Measurements from ENCODE around the gene EPB41L5. TPM values are rescaled to one million over a fixed set of nuclear protein-coding genes. Genes with fewer than 3 reads are reported as not detected.

The EPB41L5 gene
- total and polyA plus RNA-seq, 4 donors: 19.7 to 88.4 (median 30.3) TPM

DNA sequence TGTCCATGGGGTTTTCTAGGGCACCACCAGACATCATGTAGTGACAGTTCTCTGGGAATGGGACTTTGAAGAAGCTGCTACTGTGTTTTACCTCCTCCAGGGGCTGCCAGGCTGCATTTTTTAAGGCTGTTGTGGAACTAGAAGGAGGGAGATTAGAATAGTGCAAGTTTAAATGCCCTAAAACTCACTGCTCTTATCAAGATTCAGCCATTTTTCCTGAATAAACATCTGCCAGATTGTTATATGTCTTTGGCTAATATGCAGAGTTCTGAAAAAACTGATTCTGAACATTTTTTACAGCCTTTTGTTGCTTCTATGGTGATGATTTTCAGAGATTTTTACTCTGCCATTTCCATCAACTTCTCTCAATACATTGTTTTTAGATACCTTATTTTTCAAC, 8.6 kb upstream of the EPB41L5 start:
- Histone ChIP-seq H3K4me1 (ENCODE audit: control insufficient read depth in 4 of 4, insufficient read depth in 4 of 4, low read length in 3 of 4) (no peaks in the 10 kb centered on the region), H3K27ac (ENCODE audit: low read depth in 1 of 2, low read length in 2 of 2) (no peak overlapping the region), H3K9me3 (ENCODE audit: control insufficient read depth in 4 of 4, low read length in 3 of 4) (no peaks in the 10 kb centered on the region), H3K4me3 (ENCODE audit: low read depth in 1 of 3, low read length in 3 of 3) (no peak overlapping the region), H3K36me3 (ENCODE audit: control insufficient read depth in 4 of 4, insufficient read depth in 3 of 4, low read depth in 1 of 4, low read length in 3 of 4) (no peaks in the 10 kb centered on the region), H3K27me3 (ENCODE audit: control insufficient read depth in 4 of 4, insufficient read depth in 4 of 4, low read length in 3 of 4) (no peaks in the 10 kb centered on the region), H3K9ac (ENCODE audit: low read depth in 1 of 2, low read length in 2 of 2) (no peak overlapping the region)
- no peak for TF ChIP-seq GABPA (IDR thresholded peaks at IDR 0.05 in 1 of 2, conservative IDR thresholded peaks at IDR 0.05 in 1 of 2)
- TF ChIP-seq RXRA (IDR thresholded peaks at IDR 0.05): no peak
- TF ChIP-seq, protein P1, sequence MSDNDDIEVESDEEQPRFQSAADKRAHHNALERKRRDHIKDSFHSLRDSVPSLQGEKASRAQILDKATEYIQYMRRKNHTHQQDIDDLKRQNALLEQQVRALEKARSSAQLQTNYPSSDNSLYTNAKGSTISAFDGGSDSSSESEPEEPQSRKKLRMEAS (IDR thresholded peaks at IDR 0.05): no peak
- no peak for TF ChIP-seq HNF4A (conservative IDR thresholded peaks at IDR 0.05)
- TF ChIP-seq YY1 (IDR thresholded peaks at IDR 0.05): no peak
- TF ChIP-seq, protein P2, sequence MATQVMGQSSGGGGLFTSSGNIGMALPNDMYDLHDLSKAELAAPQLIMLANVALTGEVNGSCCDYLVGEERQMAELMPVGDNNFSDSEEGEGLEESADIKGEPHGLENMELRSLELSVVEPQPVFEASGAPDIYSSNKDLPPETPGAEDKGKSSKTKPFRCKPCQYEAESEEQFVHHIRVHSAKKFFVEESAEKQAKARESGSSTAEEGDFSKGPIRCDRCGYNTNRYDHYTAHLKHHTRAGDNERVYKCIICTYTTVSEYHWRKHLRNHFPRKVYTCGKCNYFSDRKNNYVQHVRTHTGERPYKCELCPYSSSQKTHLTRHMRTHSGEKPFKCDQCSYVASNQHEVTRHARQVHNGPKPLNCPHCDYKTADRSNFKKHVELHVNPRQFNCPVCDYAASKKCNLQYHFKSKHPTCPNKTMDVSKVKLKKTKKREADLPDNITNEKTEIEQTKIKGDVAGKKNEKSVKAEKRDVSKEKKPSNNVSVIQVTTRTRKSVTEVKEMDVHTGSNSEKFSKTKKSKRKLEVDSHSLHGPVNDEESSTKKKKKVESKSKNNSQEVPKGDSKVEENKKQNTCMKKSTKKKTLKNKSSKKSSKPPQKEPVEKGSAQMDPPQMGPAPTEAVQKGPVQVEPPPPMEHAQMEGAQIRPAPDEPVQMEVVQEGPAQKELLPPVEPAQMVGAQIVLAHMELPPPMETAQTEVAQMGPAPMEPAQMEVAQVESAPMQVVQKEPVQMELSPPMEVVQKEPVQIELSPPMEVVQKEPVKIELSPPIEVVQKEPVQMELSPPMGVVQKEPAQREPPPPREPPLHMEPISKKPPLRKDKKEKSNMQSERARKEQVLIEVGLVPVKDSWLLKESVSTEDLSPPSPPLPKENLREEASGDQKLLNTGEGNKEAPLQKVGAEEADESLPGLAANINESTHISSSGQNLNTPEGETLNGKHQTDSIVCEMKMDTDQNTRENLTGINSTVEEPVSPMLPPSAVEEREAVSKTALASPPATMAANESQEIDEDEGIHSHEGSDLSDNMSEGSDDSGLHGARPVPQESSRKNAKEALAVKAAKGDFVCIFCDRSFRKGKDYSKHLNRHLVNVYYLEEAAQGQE (IDR thresholded peaks at IDR 0.05): no peak
- TF ChIP-seq, protein P3, sequence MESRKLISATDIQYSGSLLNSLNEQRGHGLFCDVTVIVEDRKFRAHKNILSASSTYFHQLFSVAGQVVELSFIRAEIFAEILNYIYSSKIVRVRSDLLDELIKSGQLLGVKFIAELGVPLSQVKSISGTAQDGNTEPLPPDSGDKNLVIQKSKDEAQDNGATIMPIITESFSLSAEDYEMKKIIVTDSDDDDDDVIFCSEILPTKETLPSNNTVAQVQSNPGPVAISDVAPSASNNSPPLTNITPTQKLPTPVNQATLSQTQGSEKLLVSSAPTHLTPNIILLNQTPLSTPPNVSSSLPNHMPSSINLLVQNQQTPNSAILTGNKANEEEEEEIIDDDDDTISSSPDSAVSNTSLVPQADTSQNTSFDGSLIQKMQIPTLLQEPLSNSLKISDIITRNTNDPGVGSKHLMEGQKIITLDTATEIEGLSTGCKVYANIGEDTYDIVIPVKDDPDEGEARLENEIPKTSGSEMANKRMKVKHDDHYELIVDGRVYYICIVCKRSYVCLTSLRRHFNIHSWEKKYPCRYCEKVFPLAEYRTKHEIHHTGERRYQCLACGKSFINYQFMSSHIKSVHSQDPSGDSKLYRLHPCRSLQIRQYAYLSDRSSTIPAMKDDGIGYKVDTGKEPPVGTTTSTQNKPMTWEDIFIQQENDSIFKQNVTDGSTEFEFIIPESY (IDR thresholded peaks at IDR 0.05): no peak
- no peak for TF ChIP-seq JUND (IDR thresholded peaks at IDR 0.05)
- TF ChIP-seq TAF1 (conservative IDR thresholded peaks at IDR 0.05): no peak
- TF ChIP-seq, protein P4, sequence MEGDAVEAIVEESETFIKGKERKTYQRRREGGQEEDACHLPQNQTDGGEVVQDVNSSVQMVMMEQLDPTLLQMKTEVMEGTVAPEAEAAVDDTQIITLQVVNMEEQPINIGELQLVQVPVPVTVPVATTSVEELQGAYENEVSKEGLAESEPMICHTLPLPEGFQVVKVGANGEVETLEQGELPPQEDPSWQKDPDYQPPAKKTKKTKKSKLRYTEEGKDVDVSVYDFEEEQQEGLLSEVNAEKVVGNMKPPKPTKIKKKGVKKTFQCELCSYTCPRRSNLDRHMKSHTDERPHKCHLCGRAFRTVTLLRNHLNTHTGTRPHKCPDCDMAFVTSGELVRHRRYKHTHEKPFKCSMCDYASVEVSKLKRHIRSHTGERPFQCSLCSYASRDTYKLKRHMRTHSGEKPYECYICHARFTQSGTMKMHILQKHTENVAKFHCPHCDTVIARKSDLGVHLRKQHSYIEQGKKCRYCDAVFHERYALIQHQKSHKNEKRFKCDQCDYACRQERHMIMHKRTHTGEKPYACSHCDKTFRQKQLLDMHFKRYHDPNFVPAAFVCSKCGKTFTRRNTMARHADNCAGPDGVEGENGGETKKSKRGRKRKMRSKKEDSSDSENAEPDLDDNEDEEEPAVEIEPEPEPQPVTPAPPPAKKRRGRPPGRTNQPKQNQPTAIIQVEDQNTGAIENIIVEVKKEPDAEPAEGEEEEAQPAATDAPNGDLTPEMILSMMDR (IDR thresholded peaks at IDR 0.05; ENCODE audit: low read depth, low read length, missing input control): no peak
- no peak for TF ChIP-seq SP1 (IDR thresholded peaks at IDR 0.05)
- TF ChIP-seq FOXA2 (IDR thresholded peaks at IDR 0.05): no peak
- no peak for TF ChIP-seq HNF4G (IDR thresholded peaks at IDR 0.05)
- TF ChIP-seq EGR1 (IDR thresholded peaks at IDR 0.05; ENCODE audit: low read depth in 2 of 2): no peak
- no peak for TF ChIP-seq NR2F2 (IDR thresholded peaks at IDR 0.05)
- no peak for DNase-seq (ENCODE audit: low spot score)

DNA sequence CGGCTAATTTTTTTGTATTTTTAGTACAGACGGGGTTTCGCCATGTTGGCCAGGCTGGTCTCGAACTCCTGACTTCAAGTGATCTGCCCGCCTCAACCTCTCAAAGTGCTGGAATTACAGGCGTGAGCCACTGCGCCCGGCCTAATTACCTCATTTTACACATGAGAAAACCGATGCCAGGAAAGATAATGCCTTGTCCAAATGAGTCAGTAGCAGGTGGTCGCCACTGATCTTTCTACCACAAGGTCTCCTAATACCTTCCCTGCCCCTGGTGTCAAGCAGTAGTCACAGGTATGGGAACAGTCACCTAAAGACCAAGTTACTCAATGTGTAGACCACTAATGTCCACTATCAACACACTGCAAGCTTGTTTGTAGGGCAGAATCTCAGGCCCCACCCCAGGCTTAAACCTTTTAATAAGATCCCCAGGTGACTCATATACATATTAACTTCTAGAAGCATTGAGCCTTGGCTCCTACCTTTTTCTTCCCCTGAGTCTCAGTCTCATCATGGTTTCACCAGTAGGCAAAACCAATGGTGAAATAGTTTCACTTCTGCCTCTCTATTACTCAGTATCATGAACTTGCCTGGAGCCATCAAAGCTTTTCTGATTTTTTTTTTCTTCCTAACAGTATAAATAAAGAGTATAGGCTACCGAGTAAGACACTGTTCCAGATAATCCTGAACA, 6.9 kb upstream of the EPB41L5 start:
- Histone ChIP-seq H3K9ac (ENCODE audit: low read depth in 1 of 2, low read length in 2 of 2) (no peak overlapping the region), H3K36me3 (ENCODE audit: control insufficient read depth in 4 of 4, insufficient read depth in 3 of 4, low read depth in 1 of 4, low read length in 3 of 4) (no peaks in the 10 kb centered on the region), H3K9me3 (ENCODE audit: control insufficient read depth in 4 of 4, low read length in 3 of 4) (no peaks in the 10 kb centered on the region), H3K27ac (ENCODE audit: low read depth in 1 of 2, low read length in 2 of 2) (no peak overlapping the region), H3K4me3 (ENCODE audit: low read depth in 1 of 3, low read length in 3 of 3) (no peak overlapping the region), H3K27me3 (ENCODE audit: control insufficient read depth in 4 of 4, insufficient read depth in 4 of 4, low read length in 3 of 4) (no peaks in the 10 kb centered on the region), H3K4me1 (ENCODE audit: control insufficient read depth in 4 of 4, insufficient read depth in 4 of 4, low read length in 3 of 4) (no peaks in the 10 kb centered on the region)
- 95% methylated on average over 11 of the region's 11 CpGs for WGBS
- TF ChIP-seq, protein P4 (IDR thresholded peaks at IDR 0.05; ENCODE audit: low read depth, low read length, missing input control): no peak
- TF ChIP-seq NR2F2 (IDR thresholded peaks at IDR 0.05) (no peak), RAD21 (IDR thresholded peaks at IDR 0.05) (no peak), SP1 (IDR thresholded peaks at IDR 0.05) (no peak)
- no peak for DNase-seq (ENCODE audit: low spot score)

Measured in liver (tissue), 9 donors.